HepG2 (cell line): Measurements from ENCODE around the gene BCAS3. TPM values are rescaled to one million over a fixed set of nuclear protein-coding genes. Genes with fewer than 3 reads are reported as not detected.
A peak's percentile ranks its signal among the peaks of the same experiment; 100 is the strongest.

ENCODE experiments used
- CAMTA2 ChIP-seq: sonication (generic); formaldehyde crosslinking; IDR thresholded peaks from 2 replicates; pipeline ENCODE4 v1.4.0; 2020; ENCODE audit warnings: mild to moderate bottlenecking, missing genetic modification reagents, borderline replicate concordance
- CHD2 ChIP-seq: IDR thresholded peaks from 2 replicates; pipeline ENCODE4 v1.6.1; 2011; ENCODE audit warnings: low read depth, low read length, improper control_type of control experiment
- EZH2 ChIP-seq: conservative IDR thresholded peaks from 2 replicates; pipeline ENCODE4 v1.6.1; 2012; ENCODE audit warnings: mild to moderate bottlenecking, low read depth, low read length, moderate library complexity
- IRF2 ChIP-seq: IDR thresholded peaks from 2 replicates; pipeline ENCODE4 v1.6.1; 2018; ENCODE audit warnings: missing genetic modification reagents, missing compliant biosample characterization
- TP53 ChIP-seq: sonication (generic); formaldehyde crosslinking; conservative IDR thresholded peaks from 2 replicates; pipeline ENCODE4 v1.4.0; 2020; ENCODE audit warnings: missing genetic modification reagents
- ZFP91 ChIP-seq: sonication (generic); formaldehyde crosslinking; IDR thresholded peaks from 2 replicates; pipeline ENCODE4 v1.9.0; 2022; ENCODE audit warnings: missing genetic modification reagents, mild to moderate bottlenecking, borderline replicate concordance
- ZHX2 ChIP-seq, 2 experiments: sonication (generic) in 1 of 2; formaldehyde crosslinking in 1 of 2; IDR thresholded peaks; 2 replicates each; pipeline versions ENCODE4 v1.6.1 to v1.9.0; 2014 to 2022; ENCODE audit warnings: antibody characterized with exemption in 1 of 2, borderline replicate concordance in 1 of 2, inconsistent platforms in 1 of 2, low read depth in 1 of 2, missing genetic modification reagents in 1 of 2
- ZNF460 ChIP-seq: sonication (generic); formaldehyde crosslinking; IDR thresholded peaks from 2 replicates; pipeline ENCODE4 v1.5.1; 2020; ENCODE audit warnings: missing genetic modification reagents, mild to moderate bottlenecking, borderline replicate concordance
- ZNF552 ChIP-seq: sonication (generic); formaldehyde crosslinking; IDR thresholded peaks from 2 replicates; pipeline ENCODE4 v1.9.0; 2022; ENCODE audit warnings: missing genetic modification reagents, mild to moderate bottlenecking, borderline replicate concordance
- ZNF556 ChIP-seq: sonication (generic); formaldehyde crosslinking; IDR thresholded peaks from 2 replicates; pipeline ENCODE4 v1.4.0; 2020; ENCODE audit warnings: mild to moderate bottlenecking, missing genetic modification reagents, borderline replicate concordance
- ZNF724P ChIP-seq: sonication (generic); formaldehyde crosslinking; IDR thresholded peaks from 2 replicates; pipeline ENCODE4 v1.8.0; 2022; ENCODE audit warnings: missing genetic modification reagents, borderline replicate concordance
- polyA plus RNA-seq, 8 experiments: library from polyadenylated mRNA; depleted of rRNA in 3 of 8; stranded (reverse) in 7 of 8; unstranded in 1 of 8; fragments of >200 nt; fragmentation: Illumina TruSeq in 4 of 8; extraction: Trizol in 4 of 8; gene quantifications; 2 replicates each; pipeline versions ENCODE4 v1.2.1 to v1.2.3, GENCODE V29; 2011 to 2016; ENCODE audit warnings: low read depth in 4 of 8, missing spikeins in 1 of 8, mixed read lengths in 1 of 8; ENCODE audit not compliant: insufficient read depth in 1 of 8
- total RNA-seq, 5 experiments: library from RNA; depleted of rRNA; stranded (reverse); fragments of >200 nt; fragmentation: Illumina TruSeq; extraction: Trizol; gene quantifications; 2 replicates each; pipeline ENCODE4 v1.2.3, GENCODE V29; 2016; ENCODE audit warnings: low read depth in 1 of 5
- TF ChIP-seq, protein P1 (sequence below): sonication (generic); formaldehyde crosslinking; IDR thresholded peaks from 2 replicates; pipeline ENCODE4 v1.4.0; 2020; ENCODE audit warnings: missing genetic modification reagents, borderline replicate concordance
- TF ChIP-seq, protein P2 (sequence below): IDR thresholded peaks from 2 replicates; pipeline ENCODE4 v1.6.1; 2016; ENCODE audit warnings: low read depth, control low read depth

Gene BCAS3
- total and polyA plus RNA-seq, 2 of the 13 experiments (the other 11 are each of a cell fraction or from before 2014, with no cell fraction given) = 10.7 to 11.2 TPM

DNA sequence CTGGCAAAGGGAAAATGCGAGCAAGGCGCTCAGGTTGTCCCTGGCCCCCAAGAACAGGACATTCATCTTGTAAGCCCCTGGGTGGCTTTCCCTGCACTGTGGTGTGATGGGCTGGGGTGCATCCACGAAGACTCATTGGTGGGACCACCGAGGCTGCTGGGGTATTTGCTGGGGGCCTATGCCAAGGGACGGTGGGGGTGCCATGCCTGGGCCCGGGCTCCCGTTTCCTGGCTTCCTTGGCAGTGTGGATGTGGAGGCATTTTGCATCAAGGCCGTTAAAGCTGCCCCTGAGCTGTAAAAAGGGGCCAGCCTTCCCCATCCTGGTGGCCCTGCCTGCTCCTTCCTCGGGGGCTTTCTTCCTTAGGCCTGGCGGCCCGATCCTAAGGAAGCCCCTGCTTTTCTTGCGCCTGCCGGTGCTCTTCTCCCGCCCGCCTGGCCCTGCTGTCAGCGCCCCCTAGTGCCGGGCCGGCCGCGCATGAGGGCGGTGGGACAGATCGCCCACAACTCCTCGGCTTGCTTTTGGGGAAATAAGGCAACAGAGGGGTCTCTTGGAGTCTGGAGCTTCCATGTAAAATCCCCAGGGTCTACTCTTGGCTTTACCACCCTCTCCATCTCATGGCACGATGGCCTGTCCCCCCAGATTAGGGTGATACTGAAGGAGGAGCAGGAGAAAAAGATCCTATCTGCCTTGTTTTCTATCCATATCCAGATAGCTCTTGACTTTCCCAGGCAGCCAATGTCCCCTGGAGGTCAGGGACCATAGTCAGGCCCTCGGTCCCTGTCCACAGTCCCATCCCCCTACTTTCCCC, 712.2 kb downstream of the BCAS3 start (continued):
- TF ChIP-seq ZHX2 (IDR thresholded peaks at IDR 0.05; ENCODE audit: low read depth) (0 out of 2 replicates have a peak, but pooled peaks have one; percentile 6), ZHX2 (CRISPR knock-in tag; IDR thresholded peaks at IDR 0.05; ENCODE audit: borderline replicate concordance) (no peak), ZNF556 (CRISPR knock-in tag) (peak; percentile 33; the same call in 1 of the 2 replicates), ZNF724P (CRISPR knock-in tag) (peak; percentile 80; the same call in 1 of the 2 replicates), ZFP91 (peak; percentile 83), CHD2 (no peak), IRF2 (CRISPR knock-in tag) (no peak), TP53 (CRISPR knock-in tag) (0 out of 2 replicates have a peak, but pooled peaks have one; percentile 22), ZNF552 (0 out of 2 replicates have a peak, but pooled peaks have one; percentile 33), CAMTA2 (peak; percentile 75; the same call in 1 of the 2 replicates), EZH2 (no peak), ZNF460 (no peak)
- TF ChIP-seq, protein P1, sequence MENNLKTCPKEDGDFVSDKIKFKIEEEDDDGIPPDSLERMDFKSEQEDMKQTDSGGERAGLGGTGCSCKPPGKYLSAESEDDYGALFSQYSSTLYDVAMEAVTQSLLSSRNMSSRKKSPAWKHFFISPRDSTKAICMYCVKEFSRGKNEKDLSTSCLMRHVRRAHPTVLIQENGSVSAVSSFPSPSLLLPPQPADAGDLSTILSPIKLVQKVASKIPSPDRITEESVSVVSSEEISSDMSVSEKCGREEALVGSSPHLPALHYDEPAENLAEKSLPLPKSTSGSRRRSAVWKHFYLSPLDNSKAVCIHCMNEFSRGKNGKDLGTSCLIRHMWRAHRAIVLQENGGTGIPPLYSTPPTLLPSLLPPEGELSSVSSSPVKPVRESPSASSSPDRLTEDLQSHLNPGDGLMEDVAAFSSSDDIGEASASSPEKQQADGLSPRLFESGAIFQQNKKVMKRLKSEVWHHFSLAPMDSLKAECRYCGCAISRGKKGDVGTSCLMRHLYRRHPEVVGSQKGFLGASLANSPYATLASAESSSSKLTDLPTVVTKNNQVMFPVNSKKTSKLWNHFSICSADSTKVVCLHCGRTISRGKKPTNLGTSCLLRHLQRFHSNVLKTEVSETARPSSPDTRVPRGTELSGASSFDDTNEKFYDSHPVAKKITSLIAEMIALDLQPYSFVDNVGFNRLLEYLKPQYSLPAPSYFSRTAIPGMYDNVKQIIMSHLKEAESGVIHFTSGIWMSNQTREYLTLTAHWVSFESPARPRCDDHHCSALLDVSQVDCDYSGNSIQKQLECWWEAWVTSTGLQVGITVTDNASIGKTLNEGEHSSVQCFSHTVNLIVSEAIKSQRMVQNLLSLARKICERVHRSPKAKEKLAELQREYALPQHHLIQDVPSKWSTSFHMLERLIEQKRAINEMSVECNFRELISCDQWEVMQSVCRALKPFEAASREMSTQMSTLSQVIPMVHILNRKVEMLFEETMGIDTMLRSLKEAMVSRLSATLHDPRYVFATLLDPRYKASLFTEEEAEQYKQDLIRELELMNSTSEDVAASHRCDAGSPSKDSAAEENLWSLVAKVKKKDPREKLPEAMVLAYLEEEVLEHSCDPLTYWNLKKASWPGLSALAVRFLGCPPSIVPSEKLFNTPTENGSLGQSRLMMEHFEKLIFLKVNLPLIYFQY = no peak
- TF ChIP-seq, protein P2, sequence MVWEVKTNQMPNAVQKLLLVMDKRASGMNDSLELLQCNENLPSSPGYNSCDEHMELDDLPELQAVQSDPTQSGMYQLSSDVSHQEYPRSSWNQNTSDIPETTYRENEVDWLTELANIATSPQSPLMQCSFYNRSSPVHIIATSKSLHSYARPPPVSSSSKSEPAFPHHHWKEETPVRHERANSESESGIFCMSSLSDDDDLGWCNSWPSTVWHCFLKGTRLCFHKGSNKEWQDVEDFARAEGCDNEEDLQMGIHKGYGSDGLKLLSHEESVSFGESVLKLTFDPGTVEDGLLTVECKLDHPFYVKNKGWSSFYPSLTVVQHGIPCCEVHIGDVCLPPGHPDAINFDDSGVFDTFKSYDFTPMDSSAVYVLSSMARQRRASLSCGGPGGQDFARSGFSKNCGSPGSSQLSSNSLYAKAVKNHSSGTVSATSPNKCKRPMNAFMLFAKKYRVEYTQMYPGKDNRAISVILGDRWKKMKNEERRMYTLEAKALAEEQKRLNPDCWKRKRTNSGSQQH = peak; percentile 74; the same call in 1 of the 2 replicates
